Fibroblast of the aortic adventitia (primary cell): ENCODE measurements around the gene LGALS3BP. TPM values are rescaled to one million over a fixed set of nuclear protein-coding genes. Genes with fewer than 3 reads are reported as not detected.

Source experiments
- DNase-seq: peaks from one replicate; pipeline ENCODE4 v3.0.0-alpha.2; 2010; ENCODE audit warnings: low read depth
- H3K4me3 ChIP-seq: 2 replicates; pipeline ENCODE4 v1.5.1; 2011; ENCODE audit warnings: low read depth, mild to moderate bottlenecking, control low read depth, low read length, moderate library complexity
- total RNA-seq: library from RNA; depleted of rRNA; stranded (reverse); fragments of >200 nt; gene quantifications from 2 replicates; pipeline ENCODE4 v1.2.3, GENCODE V29; 2012; ENCODE audit warnings: low replicate concordance
- TF ChIP-seq, protein P1 (sequence below): IDR thresholded peaks from 2 replicates; pipeline ENCODE4 v1.5.1; 2011; ENCODE audit warnings: mild to moderate bottlenecking, low read length, control low read depth, inconsistent platforms; ENCODE audit not compliant: insufficient read depth

The LGALS3BP gene, protein sequence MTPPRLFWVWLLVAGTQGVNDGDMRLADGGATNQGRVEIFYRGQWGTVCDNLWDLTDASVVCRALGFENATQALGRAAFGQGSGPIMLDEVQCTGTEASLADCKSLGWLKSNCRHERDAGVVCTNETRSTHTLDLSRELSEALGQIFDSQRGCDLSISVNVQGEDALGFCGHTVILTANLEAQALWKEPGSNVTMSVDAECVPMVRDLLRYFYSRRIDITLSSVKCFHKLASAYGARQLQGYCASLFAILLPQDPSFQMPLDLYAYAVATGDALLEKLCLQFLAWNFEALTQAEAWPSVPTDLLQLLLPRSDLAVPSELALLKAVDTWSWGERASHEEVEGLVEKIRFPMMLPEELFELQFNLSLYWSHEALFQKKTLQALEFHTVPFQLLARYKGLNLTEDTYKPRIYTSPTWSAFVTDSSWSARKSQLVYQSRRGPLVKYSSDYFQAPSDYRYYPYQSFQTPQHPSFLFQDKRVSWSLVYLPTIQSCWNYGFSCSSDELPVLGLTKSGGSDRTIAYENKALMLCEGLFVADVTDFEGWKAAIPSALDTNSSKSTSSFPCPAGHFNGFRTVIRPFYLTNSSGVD
- total RNA-seq: 87.2 and 270 TPM in 2 replicates

DNA sequence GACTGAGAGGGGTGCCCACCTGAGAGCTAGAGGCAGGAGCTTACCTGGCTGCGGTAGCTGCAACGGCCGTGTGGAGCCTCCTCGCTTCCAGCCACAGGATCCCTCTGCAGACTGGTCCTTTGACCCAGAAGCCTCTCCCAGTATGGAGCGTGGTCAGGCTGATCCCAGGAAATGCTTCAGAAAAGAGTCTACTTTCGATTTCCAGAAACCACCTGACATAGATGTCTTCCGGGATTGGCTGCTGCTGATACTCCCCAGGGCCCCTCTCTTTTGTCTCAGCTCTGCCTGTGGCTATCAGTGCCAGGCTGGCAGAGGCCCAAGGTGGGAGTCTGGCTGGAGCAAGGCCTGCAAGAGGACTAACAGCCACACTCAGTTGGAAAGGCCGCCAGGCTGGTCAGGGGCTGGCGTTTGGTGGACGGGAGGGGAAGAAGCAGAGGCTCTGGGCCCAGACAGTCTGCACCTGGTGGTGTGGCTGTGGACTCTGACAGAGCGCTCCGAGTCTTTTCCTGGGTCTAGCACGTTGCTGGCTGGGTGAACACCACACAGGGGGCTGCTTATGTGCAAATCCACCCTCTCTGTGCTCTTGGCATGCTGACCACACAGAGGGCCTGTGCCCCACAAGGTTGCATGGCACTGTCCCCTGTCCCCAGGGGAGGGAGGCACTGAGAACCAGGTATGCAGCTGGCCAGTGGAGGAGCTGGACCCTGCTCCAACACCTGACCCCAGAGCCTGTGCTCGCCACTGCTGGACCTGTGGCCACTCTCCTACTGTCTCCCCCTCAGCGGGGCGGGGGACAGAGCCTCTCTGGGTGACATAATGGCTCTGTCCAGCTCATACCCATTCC lies at the start of gene LGALS3BP:
Gene LGALS3BP (minus strand): TSS at position 144 of the 844 bp plus-strand sequence. CDS start 2,732 bp downstream, outside the sequence.
- peak within 1 kb of the TSS; percentile 64 for H3K4me3 ChIP-seq
- TF ChIP-seq, protein P1, sequence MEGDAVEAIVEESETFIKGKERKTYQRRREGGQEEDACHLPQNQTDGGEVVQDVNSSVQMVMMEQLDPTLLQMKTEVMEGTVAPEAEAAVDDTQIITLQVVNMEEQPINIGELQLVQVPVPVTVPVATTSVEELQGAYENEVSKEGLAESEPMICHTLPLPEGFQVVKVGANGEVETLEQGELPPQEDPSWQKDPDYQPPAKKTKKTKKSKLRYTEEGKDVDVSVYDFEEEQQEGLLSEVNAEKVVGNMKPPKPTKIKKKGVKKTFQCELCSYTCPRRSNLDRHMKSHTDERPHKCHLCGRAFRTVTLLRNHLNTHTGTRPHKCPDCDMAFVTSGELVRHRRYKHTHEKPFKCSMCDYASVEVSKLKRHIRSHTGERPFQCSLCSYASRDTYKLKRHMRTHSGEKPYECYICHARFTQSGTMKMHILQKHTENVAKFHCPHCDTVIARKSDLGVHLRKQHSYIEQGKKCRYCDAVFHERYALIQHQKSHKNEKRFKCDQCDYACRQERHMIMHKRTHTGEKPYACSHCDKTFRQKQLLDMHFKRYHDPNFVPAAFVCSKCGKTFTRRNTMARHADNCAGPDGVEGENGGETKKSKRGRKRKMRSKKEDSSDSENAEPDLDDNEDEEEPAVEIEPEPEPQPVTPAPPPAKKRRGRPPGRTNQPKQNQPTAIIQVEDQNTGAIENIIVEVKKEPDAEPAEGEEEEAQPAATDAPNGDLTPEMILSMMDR: no peak
- peak; percentile 83 for DNase-seq

DNA sequence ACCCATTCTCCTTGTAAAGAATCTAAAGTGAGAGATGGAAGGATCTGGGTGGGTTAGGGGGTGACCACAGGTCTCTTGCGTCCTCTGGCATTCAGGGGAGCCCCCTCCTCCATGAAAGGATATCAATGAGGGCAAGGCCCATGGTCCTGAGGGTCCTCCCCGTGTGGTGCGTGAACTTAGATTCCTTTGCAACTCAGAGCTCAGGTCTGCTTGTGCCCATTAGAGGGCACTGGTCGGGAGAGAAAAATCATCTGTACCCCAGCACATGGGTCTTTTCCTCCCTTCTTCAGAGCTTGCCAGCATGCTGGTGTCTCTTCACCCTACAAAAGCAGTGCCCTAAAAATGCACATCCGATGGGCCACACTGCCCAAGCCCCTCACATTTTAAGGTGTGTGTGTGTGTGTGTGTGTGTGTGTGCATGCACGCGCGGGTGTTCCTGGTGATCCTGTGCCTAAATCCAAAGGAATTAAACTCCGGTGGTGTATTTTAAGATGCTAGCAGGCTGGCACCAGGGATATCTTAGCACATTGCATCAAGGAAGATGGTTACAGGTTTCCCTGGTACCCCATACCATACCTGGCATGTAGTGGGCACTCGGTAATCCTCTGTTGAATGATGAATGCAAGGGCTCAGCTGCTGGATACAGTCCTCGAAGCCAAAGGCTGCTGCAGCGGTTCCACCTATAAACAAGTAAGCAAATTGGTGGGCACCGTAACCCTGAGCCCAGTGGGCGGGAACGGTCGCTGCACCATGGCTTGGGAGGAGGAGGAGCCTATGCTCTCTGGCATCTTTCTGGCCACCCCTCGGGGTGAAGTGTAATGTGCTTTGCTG lies 49.0 kb upstream of the LGALS3BP start:
- TF ChIP-seq, protein P1: peak; percentile 31
- no peak for DNase-seq
- no peak overlapping the region for H3K4me3 ChIP-seq

DNA sequence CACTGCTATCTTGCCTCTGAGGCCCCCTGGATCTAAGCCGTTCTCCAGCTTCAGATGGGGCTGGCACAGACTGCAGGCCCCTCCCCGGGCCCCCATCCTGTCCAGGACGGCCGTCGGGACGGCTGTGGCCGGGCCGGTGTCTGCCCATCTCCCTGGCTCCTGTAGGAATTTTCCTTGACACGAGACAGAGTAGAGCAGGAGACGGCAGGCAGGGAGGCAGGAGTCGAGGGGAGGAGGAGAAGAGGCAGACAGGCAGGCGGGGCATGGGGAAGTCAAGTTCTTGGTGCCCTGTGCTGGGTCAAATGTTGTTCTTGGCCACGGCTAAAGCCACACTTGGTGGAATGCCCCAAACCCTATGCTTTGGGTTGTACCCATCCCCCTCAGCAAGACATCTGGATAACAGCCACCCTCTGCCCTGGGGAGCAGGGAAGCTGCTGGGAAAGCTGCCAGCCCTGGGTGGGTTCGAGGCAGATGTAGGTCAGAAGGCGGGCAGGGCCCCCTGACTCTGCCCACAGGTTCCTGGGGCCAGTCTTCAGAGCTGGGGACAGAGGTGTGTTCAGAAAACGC lies 48.3 kb upstream of the LGALS3BP start:
- peak; percentile 65 for DNase-seq
- H3K4me3 ChIP-seq: no peak overlapping the region
- TF ChIP-seq, protein P1: no peak

DNA sequence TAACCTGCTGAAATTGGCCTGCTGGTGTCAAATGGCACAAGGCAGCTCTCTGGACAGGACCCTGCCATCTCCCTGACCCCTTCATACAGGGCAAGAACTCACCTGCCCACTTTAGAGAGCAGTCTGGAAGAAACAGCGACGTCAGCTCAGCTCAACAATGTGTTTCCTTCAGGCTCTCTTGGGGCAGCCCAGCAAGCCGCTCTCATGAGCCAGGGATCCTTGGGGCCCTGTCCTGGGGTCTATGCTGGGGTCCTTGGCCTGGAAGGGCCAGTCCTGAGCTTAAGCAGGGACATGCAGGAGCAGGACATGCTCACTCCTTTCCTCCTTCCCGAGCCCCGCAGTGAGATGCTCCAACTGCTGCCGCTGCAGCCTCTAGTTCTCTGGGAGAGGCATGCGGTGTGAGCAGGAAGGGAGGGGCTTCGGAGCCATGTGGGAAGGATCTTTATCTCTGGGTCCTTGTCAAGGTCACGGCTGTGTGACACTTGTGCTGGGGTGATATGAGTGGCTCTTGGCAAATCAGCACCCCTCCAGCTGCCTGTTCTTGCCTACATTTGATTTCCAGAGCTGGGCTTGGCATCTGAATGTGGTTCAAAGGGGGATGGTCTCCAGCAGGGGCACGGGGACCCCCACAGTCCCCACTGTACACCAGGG lies 47.7 kb upstream of the LGALS3BP start:
- TF ChIP-seq, protein P1: no peak
- H3K4me3 ChIP-seq: no peak overlapping the region
- no peak for DNase-seq

DNA sequence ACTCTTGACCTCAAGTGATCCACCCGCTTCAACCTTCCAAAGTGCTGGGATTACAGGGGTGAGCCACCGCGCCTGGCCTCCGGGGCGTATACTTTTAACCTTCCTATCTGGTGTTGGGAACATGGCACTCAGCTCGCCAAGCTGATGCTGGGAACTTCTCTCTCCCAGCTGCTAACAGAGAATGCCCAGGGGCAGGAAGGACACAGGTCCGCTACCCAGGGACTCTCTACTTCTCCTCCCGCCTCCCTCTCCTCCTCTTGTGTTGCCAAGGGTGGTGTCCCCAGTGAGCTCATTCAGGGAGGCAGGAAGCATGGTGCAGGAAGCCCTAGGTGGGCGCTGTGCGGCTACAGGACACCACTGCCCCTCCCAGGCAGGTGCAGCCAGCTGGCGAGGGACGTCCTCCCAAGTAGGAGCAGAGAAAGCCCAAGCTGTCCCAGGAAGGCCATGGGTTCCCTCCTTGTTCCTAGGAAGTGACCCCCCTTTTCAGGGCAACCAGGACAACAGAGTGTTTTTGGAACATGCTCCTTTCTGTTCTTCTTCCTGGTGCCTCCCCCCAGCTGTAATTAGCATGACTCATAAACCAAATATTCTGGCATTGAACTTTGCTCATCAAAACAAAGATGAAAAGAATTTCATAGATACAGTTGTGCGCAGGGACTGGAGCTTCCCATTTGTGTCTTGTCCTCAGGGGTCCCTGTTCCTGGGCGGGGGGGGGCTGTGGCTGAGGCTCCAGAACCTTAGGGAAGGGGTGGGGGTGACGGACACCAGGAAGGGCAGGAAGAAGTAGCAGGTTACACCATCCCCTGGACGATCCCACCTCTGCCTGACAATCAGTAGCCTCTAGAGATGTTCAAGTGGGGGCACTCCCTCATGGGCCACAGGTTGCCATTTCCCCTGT lies 46.9 kb upstream of the LGALS3BP start:
- peak; percentile 65 for DNase-seq
- TF ChIP-seq, protein P1: no peak

More for the DNA sequence above, 46.9 kb upstream of the LGALS3BP start:
- H3K4me3 ChIP-seq: no peak overlapping the region
